ENCODE measurements around the gene ADAP2.
"Not testable (repeated sequence)": the region's sequence is repeated elsewhere in the genome, so short reads cannot be mapped to it uniquely, and the experiment has no call there.

ADAP2 gene

DNA sequence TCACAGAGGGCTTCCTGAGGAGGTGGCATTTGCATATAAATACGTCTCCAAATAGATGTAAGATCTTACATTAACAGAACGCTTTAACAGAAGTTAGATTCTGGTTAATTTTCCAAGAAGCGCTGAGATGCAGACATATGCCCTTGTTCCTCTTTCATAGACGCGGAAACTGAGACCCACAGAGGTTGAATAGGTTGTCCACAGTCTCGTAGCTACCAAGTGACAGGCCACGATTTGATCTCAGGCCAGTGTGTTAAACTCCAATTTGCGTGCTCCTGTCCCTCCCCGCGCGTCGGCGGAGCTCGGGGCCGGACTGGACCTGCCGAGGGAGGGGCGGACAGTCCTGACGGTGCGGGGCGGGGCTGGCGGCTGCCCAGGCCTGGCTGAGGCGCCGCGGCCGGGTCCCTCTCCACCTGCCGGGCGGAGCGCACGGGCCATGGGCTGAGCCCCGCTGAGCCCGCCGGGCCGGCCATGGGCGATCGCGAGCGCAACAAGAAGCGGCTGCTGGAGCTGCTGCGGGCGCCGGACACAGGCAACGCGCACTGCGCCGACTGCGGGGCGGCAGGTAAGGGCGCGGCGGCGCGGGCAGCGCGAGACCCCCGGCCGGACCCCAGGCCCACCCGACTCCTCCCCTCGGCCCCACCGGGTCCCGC, at the start of gene ADAP2:
ADAP2 (plus strand) TSS at position 402 of the 653 bp plus-strand sequence; CDS start at position 472, 70 bp downstream.
- no peak for FAIRE-seq

DNA sequence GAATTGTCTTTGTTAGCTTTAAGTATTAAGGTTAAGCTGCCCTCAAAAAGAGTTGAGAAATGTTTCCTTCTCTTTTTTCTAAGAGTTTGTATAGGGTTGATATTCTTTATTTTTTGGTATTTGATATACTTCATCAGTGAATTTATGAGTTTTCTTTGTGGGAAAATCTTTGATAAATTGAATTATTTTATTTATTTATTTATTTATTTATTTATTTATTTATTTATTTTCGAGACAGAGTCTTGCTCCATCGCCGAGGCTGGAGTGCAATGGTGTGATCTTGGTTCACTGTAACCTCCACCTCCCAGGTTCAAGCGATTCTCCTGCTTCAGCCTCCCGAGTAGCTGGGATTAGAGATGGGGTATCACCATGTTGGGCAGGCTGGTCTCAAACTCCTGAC, 35.6 kb upstream of the ADAP2 start:
- FAIRE-seq, result no peak

DNA sequence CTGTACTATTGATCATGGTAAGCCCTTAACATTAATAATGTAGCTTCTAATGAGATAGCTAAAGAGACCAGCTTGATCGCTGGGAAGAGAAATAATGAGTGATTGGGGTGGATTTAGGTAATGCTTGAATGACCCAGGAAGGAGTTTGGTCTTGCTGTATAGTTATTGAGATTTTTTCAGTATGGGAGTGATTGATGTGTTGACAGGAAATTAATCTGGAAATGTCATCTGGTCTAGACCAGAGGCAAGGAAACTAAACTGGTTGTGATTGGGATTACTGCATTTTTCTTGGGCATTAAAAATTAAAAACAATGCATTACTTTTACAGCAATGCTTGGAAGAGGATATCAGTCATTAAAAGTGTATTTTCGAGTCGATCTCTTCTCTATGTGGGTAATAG, 27.5 kb upstream of the ADAP2 start:
- no peak for FAIRE-seq

- no peak for FAIRE-seq
Measured at GRCh38 chr17:30897311-30897710, 24.4 kb upstream of the ADAP2 start.

DNA sequence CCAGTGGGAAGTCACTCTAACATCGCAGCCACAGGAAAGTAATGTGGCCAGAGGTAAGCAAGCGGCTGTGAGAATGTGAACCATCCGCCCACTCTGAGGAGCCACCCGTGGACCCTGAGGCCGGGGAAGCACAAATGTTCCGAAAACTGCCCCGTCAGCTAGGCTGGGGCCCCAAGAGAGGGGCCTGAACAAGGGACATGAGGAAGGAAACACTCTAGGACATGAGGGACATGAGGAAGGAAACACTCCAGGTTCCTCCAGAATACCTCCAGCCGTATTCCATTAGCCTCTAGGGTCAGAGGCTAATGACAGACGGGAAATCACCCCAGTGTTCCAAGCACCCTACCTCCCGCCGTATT, 16.0 kb upstream of the ADAP2 start:
- FAIRE-seq, result no peak

GRCh38 chr17:30906101-30906911, 15.4 kb upstream of the ADAP2 start, which contains the start of gene TEFM:
Gene TEFM (minus strand): TSS chr17:30906238. CDS start chr17:30906198, 40 bp downstream.
- no peak for FAIRE-seq

GRCh38 chr17:30908717-30909420, 12.9 kb upstream of the ADAP2 start:
- FAIRE-seq, result no peak

DNA sequence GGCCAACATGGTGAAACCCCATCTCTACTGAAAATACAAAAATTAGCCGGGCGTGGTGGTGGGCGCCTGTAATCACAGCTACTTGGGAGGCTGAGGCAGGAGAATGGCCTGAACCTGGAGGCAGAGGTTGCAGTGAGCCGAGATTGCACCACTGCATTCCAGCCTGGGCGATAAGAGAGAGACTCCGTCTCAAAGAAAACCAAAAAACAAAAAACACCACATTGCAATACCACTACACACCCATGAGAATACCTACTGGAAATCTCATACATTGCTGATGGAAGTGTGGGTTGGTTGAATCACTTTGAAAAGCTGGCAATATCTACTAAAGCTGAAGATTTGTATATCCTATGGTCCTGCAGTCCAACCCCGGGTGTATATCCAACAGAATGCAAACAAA, 11.6 kb upstream of the ADAP2 start:
- not testable (repeated sequence) for FAIRE-seq

- no peak for FAIRE-seq
Measured at GRCh38 chr17:30913955-30914354, 7.8 kb upstream of the ADAP2 start.

- no peak for FAIRE-seq
Measured at GRCh38 chr17:30915833-30916611, 5.7 kb upstream of the ADAP2 start.

DNA sequence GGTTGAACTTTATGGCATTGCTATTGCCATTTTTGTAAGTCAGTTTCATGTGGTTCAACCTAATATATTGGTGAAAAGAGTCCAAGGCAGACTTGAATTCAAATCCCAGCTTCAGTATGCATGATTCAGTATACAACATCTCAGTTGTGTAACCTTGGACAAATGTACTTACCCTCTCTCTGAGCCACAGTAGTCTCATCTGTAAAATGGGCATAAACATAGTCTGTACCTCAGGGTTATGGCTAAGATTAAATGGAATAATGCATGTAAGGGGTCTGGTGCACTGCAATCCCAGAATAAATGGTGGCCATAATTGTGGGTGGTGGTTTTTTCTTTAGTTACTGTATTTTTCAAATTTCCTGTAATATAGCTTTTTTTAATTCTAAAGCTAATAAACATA, 4.7 kb upstream of the ADAP2 start:
- FAIRE-seq, result no peak

GRCh38 chr17:30920282-30920681, 1.5 kb upstream of the ADAP2 start:
- no peak for FAIRE-seq

- no peak for FAIRE-seq
Measured at GRCh38 chr17:30920683-30921543, 832 bp upstream of the ADAP2 start.

- FAIRE-seq, result no peak
Measured at GRCh38 chr17:30922235-30923030, 688 bp downstream of the ADAP2 start.

DNA sequence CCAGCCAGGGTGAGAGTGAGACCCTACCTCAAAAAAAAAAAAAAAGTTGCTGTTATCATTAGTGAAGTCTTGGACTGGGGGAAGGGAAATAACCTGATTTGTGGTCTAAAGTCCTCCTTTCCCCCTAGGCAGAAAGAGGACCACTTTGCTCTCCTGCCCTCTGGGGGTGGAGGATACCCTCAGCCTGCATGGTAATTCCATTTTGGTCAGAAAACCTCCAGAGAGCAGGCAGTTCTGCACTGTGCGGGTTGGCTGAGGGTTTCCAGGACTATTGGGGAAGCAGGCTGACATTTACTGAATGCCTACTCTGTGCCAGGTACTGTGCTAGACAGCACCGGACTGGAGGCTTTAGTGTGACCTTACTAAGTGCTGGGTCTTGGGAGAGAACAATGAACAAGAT, 2.6 kb downstream of the ADAP2 start:
- FAIRE-seq, result no peak

- FAIRE-seq, result no peak
Measured at GRCh38 chr17:30926516-30926915, 4.8 kb downstream of the ADAP2 start.

GRCh38 chr17:30927756-30928155, 6.0 kb downstream of the ADAP2 start:
- no peak for FAIRE-seq

GRCh38 chr17:30928584-30928983, 6.8 kb downstream of the ADAP2 start:
- FAIRE-seq, result no peak

DNA sequence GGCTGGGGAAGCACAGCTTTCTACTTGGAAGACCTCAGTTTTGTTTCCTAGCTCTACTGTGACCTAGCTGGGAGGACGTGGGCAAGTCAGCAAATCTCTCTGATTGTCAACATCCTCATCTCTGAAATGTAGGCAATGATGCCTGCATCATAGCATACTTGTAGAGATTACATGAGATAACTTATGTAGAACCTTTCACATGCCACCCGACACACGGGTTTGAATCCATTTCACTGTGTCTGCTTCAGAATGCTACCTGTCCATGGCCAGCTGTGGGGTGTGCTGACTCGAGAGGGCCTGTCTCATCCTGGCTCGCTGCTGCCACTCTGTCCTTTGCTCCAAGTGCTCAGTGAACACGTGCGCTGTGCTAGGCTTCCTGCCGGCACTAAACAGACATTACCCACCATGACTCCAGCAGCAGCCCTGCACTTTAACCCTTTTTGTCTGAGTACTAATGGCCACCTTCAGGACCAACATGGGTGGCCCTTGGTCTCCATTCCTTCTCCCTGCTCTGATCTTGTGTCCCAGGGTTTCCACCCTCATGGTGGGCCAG, 7.4 kb downstream of the ADAP2 start:
- no peak for FAIRE-seq

DNA sequence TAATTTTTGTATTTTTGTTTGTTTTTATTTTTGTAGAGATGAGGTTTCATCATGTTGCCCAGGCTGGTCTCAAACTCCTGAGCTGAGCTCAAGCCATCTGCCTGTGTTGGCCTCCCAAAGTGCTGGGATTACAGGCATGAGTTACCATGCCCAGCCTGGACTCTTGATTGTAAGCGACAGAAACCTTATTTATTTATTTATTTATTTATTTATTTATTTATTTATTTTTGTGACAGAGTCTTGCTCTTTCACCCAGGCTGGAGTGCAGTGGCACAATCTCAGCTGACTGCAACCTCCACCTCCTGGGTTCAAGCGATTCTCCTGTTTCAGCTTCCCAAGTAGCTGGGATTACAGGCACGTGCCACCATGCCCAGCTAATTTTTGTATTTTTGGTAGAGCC, 8.1 kb downstream of the ADAP2 start:
- not testable (repeated sequence) for FAIRE-seq

DNA sequence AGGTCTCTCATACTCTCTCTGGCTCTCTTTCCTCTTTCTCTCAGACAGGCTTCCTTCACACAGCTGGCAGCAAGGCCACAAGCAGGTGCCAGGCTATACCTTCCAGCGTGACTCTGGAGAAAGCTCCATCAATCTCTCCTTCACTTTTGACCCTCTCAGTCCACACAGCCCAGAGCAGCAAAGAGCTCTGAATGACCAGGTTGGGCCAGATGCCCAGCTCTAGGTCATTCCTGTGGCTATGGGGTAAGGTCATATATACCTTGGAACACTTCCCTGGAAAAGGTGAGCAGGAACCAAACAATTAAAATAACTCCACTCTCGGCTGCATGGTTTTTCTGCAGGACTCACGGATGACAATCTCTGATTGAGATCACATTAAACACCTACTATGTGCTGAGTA, 8.8 kb downstream of the ADAP2 start:
- no peak for FAIRE-seq

Data from TTC549 (cell line).